A673 (cell line): ENCODE results near the gene ACTR3.

Experiments
- EZH2 ChIP-seq: fragments of 200-600 bp; sonication (generic); IDR thresholded peaks from 2 replicates; pipeline ENCODE4 v1.6.1; 2017; ENCODE audit warnings: borderline replicate concordance, low read depth, mild to moderate bottlenecking, mixed read lengths, antibody characterized with exemption, low read length; ENCODE audit not compliant: poor library complexity, severe bottlenecking
- TF ChIP-seq, protein P1 (sequence below): fragments of 300-800, 200-600 bp; sonication (generic); conservative IDR thresholded peaks from 2 replicates; pipeline ENCODE4 v1.5.1; 2017; ENCODE audit warnings: low read depth, mild to moderate bottlenecking, antibody characterized with exemption, low read length, moderate library complexity, mixed read lengths

DNA sequence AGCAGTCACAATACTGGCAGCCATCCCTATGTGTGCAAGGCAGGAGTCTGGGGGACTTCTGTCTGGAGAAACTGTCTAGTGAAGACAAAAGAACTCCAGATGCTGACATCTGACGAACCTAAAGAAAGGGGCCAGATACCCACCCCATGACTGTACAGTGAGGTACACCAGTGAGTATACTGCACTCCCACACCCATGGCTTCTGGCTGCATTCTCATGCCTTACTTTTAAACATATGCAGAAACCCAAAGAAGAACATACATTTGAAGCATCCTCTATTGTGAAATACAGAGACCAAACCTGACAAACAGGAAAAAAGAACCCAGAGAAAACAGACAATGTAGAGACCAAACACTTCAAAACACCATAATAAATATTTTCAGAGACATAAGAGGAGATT, 102.2 kb downstream of the ACTR3 start:
- TF ChIP-seq, protein P1, sequence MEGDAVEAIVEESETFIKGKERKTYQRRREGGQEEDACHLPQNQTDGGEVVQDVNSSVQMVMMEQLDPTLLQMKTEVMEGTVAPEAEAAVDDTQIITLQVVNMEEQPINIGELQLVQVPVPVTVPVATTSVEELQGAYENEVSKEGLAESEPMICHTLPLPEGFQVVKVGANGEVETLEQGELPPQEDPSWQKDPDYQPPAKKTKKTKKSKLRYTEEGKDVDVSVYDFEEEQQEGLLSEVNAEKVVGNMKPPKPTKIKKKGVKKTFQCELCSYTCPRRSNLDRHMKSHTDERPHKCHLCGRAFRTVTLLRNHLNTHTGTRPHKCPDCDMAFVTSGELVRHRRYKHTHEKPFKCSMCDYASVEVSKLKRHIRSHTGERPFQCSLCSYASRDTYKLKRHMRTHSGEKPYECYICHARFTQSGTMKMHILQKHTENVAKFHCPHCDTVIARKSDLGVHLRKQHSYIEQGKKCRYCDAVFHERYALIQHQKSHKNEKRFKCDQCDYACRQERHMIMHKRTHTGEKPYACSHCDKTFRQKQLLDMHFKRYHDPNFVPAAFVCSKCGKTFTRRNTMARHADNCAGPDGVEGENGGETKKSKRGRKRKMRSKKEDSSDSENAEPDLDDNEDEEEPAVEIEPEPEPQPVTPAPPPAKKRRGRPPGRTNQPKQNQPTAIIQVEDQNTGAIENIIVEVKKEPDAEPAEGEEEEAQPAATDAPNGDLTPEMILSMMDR = no peak
- no peak for TF ChIP-seq EZH2
